ENCODE results near the gene RELT.

RELT gene

DNA sequence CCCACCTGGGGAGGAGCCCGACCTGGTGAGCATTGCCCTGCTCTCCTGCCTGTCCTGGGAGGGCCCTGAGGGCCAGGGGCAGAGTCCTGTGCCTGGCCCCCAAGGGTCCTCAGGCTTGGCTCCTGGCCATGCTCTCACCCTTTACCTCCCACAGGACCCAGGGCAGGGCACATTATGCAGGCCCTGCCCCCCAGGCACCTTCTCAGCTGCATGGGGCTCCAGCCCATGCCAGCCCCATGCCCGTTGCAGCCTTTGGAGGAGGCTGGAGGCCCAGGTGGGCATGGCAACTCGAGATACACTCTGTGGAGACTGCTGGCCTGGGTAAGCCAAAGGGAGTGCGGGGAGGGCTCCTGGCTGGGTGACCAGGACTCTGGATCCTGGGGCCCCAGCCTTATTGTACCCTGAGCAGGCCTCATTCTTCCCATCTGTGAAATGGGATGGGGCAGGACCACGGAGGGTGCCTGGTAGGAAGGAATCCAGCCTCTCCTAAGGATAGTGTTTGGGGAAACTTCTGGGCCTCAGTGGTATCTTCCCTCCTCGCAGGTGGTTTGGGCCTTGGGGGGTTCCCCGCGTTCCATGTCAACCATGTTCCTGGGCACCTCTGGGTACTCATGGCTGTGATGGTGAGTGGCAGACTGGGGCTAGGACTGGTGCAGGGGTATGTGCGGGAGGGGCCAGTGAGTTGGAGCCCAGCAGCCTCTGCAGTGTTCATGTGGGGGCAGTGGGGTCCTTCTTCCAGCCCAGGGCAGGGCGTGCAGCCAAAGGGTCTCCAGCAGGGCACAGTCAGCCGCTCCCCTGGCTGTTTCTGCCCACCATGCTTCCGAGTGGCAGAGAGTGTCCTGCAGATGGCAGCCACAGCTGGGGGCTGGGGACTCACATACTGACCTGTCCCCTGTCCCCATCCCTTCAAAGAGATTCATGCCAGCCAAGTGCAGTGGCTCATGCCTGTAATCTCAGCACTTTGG is 14.7 kb downstream of the RELT start:
- Histone ChIP-seq H3K36me3 (ENCODE audit: control insufficient read depth, insufficient read depth, low read length) (peaks cover 45% of the 10 kb centered on the region), H3K4me3 (replicated peaks; ENCODE audit: low read depth, low read length) (no peak overlapping the region), H3K27me3 (replicated peaks; ENCODE audit: control insufficient read depth, insufficient read depth, low read length) (no peaks in the 10 kb centered on the region)
- TF ChIP-seq, protein P1, sequence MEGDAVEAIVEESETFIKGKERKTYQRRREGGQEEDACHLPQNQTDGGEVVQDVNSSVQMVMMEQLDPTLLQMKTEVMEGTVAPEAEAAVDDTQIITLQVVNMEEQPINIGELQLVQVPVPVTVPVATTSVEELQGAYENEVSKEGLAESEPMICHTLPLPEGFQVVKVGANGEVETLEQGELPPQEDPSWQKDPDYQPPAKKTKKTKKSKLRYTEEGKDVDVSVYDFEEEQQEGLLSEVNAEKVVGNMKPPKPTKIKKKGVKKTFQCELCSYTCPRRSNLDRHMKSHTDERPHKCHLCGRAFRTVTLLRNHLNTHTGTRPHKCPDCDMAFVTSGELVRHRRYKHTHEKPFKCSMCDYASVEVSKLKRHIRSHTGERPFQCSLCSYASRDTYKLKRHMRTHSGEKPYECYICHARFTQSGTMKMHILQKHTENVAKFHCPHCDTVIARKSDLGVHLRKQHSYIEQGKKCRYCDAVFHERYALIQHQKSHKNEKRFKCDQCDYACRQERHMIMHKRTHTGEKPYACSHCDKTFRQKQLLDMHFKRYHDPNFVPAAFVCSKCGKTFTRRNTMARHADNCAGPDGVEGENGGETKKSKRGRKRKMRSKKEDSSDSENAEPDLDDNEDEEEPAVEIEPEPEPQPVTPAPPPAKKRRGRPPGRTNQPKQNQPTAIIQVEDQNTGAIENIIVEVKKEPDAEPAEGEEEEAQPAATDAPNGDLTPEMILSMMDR (IDR thresholded peaks at IDR 0.05; ENCODE audit: insufficient read depth, low read length, poor library complexity, severe bottlenecking): no peak
- no peak for DNase-seq (ENCODE audit: extremely low read depth, insufficient read length)

DNA sequence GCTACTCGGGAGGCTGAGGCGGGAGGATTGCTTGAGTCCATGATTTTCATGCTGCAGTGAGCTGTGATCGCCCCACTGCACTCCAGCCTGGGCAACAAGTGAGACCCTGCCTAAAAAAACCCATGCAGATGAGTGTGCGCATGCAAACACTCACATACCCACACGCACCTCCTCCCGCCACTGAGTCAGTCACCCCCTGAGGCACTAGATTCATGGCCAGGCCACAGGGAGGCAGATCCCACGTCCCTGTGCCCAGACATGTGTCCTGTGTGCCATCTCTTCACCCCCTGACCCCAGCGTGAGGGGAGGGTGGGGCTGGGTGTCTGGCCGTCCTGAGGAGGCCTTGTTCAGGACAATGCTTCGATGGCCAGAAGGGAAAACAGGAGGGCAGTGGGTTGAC is 15.5 kb downstream of the RELT start:
- peaks cover 53% of the 10 kb centered on the region for H3K36me3 ChIP-seq (ENCODE audit: control insufficient read depth, insufficient read depth, low read length)
- no peak overlapping the region for H3K4me3 ChIP-seq (replicated peaks; ENCODE audit: low read depth, low read length)
- TF ChIP-seq, protein P1 (IDR thresholded peaks at IDR 0.05; ENCODE audit: insufficient read depth, low read length, poor library complexity, severe bottlenecking): no peak
- DNase-seq (ENCODE audit: extremely low read depth, insufficient read length): no peak
- no peaks in the 10 kb centered on the region for H3K27me3 ChIP-seq (replicated peaks; ENCODE audit: control insufficient read depth, insufficient read depth, low read length)

DNA sequence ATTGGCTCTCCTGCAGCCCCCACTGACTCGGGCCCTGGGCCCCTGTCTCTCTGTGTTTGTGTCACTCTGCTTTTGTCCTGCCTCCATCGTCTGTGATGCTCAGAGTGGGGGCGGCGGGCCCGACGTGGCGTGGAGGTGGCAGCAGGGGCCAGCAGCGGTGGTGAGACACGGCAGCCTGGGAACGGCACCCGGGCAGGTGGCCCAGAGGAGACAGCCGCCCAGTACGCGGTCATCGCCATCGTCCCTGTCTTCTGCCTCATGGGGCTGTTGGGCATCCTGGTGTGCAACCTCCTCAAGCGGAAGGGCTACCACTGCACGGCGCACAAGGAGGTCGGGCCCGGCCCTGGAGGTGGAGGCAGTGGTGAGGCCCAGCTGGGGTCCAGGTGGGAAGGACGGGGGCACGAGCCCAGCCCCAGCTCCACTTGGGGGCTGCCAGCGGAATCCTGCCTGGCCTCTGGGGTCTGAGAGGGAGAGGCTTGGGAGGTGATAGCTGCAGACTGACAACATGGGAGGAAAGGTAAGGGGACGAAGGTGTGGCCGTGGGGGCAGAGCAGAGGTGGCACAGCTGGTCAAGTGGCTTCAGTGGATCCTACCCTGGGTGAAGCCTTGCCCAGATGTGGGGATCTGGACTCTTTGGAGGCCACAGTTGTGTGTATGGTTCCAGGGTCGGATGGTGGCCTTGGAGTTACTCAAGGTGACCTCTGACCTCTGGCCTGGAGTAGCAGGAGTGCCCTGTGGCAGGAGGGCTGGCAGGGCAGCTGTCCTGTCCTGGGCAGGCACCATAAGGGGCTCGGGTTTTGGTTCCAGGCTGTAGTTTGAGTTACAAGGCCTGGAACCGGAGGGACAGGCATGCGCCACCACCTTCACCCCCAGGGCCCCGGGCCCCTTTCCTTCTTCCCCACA is 16.2 kb downstream of the RELT start:
- Histone ChIP-seq H3K36me3 (ENCODE audit: control insufficient read depth, insufficient read depth, low read length) (peaks cover 55% of the 10 kb centered on the region), H3K4me3 (replicated peaks; ENCODE audit: low read depth, low read length) (no peak overlapping the region), H3K27me3 (replicated peaks; ENCODE audit: control insufficient read depth, insufficient read depth, low read length) (no peaks in the 10 kb centered on the region)
- TF ChIP-seq, protein P1 (IDR thresholded peaks at IDR 0.05; ENCODE audit: insufficient read depth, low read length, poor library complexity, severe bottlenecking): no peak
- no peak for DNase-seq (ENCODE audit: extremely low read depth, insufficient read length)

DNA sequence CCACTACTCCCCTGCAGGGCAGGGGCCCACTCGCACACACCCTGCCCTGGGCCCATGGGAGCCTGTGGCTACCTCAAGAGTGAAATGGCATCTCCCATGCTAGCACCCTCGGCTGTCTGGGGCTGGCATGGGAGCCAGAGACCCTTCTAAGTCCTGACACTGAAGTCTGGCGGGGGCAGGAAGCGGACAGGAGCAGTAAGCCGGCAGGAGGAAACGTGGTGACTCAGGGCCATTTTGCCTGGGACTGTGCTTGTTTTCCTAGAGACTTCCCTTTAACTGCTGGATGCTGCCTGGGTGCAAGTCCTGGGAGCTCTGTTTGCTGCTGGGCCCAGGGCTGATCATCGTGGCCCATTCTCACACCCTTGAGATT is 16.8 kb downstream of the RELT start:
- no peaks in the 10 kb centered on the region for H3K27me3 ChIP-seq (replicated peaks; ENCODE audit: control insufficient read depth, insufficient read depth, low read length)
- peaks cover 59% of the 10 kb centered on the region for H3K36me3 ChIP-seq (ENCODE audit: control insufficient read depth, insufficient read depth, low read length)
- TF ChIP-seq, protein P1 (IDR thresholded peaks at IDR 0.05; ENCODE audit: insufficient read depth, low read length, poor library complexity, severe bottlenecking): no peak
- no peak overlapping the region for H3K4me3 ChIP-seq (replicated peaks; ENCODE audit: low read depth, low read length)
- DNase-seq (ENCODE audit: extremely low read depth, insufficient read length): no peak

DNA sequence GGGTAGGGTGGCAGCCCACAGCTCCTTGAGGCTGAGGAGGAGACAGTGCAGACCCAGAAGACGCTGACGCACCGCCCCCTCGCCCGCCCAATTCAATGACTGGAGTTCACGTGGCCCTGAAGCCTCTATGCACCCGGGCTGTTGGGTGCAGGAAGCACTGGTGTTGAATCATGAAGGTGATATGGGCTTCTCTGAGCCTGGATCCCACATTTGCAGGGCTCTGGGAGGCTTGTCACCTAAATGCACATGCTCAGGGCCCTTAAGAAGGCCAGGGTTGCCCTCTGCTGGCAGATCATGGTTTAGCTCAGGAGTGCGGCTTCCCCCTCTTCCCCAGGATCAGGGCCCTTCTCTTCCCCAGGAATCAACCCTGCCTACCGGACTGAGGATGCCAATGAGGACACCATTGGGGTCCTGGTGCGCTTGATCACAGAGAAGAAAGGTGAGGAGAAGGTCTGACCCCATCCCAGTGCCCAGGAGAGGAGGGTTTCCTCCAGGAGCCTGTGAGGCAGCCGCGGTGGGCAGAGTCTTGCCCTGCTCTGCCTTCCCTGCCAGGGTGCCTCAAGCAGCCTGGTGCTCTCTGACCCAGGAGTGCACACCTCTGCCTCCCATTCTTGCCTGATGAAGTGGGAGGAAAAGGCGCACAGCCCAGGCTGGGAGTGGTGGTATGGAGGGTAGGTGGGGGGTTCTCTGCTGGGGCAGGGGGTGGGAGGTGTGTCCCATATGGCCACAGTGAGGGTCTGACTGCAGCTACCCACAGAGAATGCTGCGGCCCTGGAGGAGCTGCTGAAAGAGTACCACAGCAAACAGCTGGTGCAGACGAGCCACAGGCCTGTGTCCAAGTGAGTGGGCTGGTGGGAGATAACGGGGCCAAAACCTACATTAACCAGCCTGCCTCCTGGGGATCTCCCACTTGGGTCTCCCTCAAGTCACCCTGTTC is 17.5 kb downstream of the RELT start:
- Histone ChIP-seq H3K4me3 (replicated peaks; ENCODE audit: low read depth, low read length) (no peak overlapping the region), H3K36me3 (ENCODE audit: control insufficient read depth, insufficient read depth, low read length) (peaks cover 59% of the 10 kb centered on the region), H3K27me3 (replicated peaks; ENCODE audit: control insufficient read depth, insufficient read depth, low read length) (no peaks in the 10 kb centered on the region)
- TF ChIP-seq, protein P1 (IDR thresholded peaks at IDR 0.05; ENCODE audit: insufficient read depth, low read length, poor library complexity, severe bottlenecking): peak; percentile 80
- no peak for DNase-seq (ENCODE audit: extremely low read depth, insufficient read length)

All from GM06990 (cell line).